Left lung (tissue), 10 donors: ENCODE data around the gene GOLIM4. TPM values are rescaled to one million over a fixed set of nuclear protein-coding genes. Genes with fewer than 3 reads are reported as not detected.

ENCODE experiments used
- ATAC-seq: fragments of 200-7000 bp; cut with Tn5 transposase; one replicate; pipeline ENCODE4 v1.9.1; 2020; ENCODE audit warnings: moderate library complexity
- DNase-seq, 4 donors: peaks; one replicate each; pipeline ENCODE4 v3.0.0-alpha.2; 2013 to 2020
- H3K27ac ChIP-seq, 2 donors: fragments of 200-600 bp; sonication (generic) in 1 of 2; one replicate each; pipeline versions ENCODE4 v1.5.0 to v1.8.0; 2020 to 2021
- H3K27me3 ChIP-seq, 2 donors: fragments of 200-600 bp; sonication (generic) in 1 of 2; one replicate each; pipeline versions ENCODE4 v1.5.0 to v1.8.0; 2020 to 2021
- H3K36me3 ChIP-seq, 2 donors: fragments of 200-600 bp; sonication (generic) in 1 of 2; one replicate each; pipeline versions ENCODE4 v1.5.0 to v1.8.0; 2020 to 2021
- H3K4me1 ChIP-seq, 2 donors: fragments of 200-600 bp; one replicate each; pipeline ENCODE4 v1.8.0; 2021
- H3K4me3 ChIP-seq, 2 donors: fragments of 200-600 bp; sonication (generic) in 1 of 2; one replicate each; pipeline versions ENCODE4 v1.5.0 to v1.8.0; 2020 to 2021; ENCODE audit warnings: mild to moderate bottlenecking in 1 of 2
- H3K9me3 ChIP-seq, 2 donors: fragments of 200-600 bp; sonication (generic) in 1 of 2; one replicate each; pipeline versions ENCODE4 v1.5.0 to v1.8.0; 2020 to 2021
- intact Hi-C, 2 donors: fragments of 100-400 bp; cut with DNase I; formaldehyde crosslinking; loops; one replicate each; pipeline versions ENCODE4 v1.11.2 to v1.14.2; 2022
- polyA plus RNA-seq, 6 donors: library from polyadenylated mRNA; unstranded; fragments of 120-200 nt; gene quantifications; one replicate each; pipeline ENCODE4 v1.2.1, GENCODE V29; 2013; ENCODE audit not compliant: insufficient read length in 6 of 6
- total RNA-seq, 2 donors: library from RNA; stranded (reverse); fragmentation: NEBNext Ultra II Directional; extraction: Animal tissue kit (Norgen Biotek cat#: 25700); gene quantifications; one replicate each; pipeline ENCODE4 v1.2.1, GENCODE V29; 2021
- TF ChIP-seq, protein P1 (sequence below), 2 donors: fragments of 200-600 bp; sonication (generic) in 1 of 2; IDR thresholded peaks; one replicate each; pipeline versions ENCODE4 v1.5.0 to v1.8.0; 2021; ENCODE audit warnings: antibody characterized with exemption in 2 of 2
- donor health status: DM: no; HTN: yes; CAD: no.
- donor health status: DM: no; HTN: no; CAD: no.

GOLIM4 gene
- total and polyA plus RNA-seq, 8 donors = 40.6 to 85.2 (median 73.2) TPM

DNA sequence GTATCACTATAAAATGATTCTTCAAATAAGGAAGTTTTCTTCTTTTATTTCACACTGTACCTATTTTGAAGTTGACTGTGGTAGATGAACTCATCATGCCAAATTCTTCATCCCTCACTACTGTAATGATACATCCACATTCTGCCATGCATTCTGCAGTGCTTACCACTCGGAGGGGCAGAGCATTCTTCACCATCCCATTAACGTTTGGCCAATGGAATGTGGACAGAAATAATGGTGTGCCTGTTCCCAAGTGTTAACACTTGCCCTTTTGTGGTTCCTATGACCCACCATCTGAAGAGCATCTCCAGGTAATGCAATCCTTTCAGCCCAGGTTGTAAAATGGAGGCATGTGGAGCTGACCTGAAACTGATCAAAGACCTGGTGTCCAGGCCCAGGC is 18.6 kb downstream of the GOLIM4 start:
- Histone ChIP-seq H3K4me1 (peaks cover 0 to 3% of the 10 kb centered on the region in 2 donors), H3K27ac (no peak overlapping the region), H3K4me3 (no peak overlapping the region), H3K27me3 (no peaks in the 10 kb centered on the region), H3K9me3 (no peaks in the 10 kb centered on the region), H3K36me3 (no peaks in the 10 kb centered on the region)
- TF ChIP-seq, protein P1, sequence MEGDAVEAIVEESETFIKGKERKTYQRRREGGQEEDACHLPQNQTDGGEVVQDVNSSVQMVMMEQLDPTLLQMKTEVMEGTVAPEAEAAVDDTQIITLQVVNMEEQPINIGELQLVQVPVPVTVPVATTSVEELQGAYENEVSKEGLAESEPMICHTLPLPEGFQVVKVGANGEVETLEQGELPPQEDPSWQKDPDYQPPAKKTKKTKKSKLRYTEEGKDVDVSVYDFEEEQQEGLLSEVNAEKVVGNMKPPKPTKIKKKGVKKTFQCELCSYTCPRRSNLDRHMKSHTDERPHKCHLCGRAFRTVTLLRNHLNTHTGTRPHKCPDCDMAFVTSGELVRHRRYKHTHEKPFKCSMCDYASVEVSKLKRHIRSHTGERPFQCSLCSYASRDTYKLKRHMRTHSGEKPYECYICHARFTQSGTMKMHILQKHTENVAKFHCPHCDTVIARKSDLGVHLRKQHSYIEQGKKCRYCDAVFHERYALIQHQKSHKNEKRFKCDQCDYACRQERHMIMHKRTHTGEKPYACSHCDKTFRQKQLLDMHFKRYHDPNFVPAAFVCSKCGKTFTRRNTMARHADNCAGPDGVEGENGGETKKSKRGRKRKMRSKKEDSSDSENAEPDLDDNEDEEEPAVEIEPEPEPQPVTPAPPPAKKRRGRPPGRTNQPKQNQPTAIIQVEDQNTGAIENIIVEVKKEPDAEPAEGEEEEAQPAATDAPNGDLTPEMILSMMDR (IDR thresholded peaks at IDR 0.05) = no peak
- no peak for ATAC-seq
- DNase-seq = no peak
- intact Hi-C loops = no loop called here

DNA sequence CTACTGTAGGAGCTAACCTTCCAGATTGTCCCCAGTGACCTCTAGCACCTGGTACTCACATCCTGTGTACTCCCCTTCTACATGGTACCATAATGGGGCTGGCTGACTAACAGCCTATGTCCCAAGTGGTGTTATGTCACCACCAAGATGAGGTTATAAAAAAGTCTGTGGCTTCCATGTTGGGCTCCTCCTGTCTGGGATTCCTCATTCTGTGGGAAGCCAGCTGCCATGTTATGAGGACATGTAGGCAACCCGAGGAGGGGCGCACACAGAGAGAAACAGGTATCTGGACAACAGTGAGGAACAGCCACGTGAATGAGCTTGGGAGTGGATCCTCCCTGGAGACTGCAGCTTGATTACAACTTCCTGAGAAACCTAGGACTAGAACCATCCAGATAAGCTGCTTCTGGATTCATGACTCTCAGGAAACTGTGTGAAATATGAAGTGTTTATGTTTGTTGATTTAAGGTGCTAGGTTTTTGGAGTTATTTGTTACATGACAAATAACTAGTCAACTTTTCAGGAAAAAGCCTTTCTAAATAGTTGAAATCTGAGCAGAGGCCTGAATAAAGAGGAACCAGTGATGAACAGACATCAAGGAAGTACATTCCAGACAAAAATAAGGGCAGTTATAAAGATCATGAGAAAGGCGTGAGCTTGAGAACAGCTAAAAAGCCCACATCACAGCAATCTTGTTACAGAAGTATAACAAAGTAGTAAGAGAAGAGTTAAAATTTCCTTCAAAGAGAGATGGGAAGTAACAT is 21.7 kb downstream of the GOLIM4 start:
- ATAC-seq (no peak), DNase-seq (no peak)
- Histone ChIP-seq H3K36me3 (no peaks in the 10 kb centered on the region), H3K27me3 (no peaks in the 10 kb centered on the region), H3K9me3 (no peaks in the 10 kb centered on the region), H3K4me3 (no peak overlapping the region), H3K27ac (no peak overlapping the region), H3K4me1 (peaks cover 0 to 3% of the 10 kb centered on the region in 2 donors)
- intact Hi-C loops = no loop called here
- TF ChIP-seq, protein P1 (IDR thresholded peaks at IDR 0.05) = no peak

DNA sequence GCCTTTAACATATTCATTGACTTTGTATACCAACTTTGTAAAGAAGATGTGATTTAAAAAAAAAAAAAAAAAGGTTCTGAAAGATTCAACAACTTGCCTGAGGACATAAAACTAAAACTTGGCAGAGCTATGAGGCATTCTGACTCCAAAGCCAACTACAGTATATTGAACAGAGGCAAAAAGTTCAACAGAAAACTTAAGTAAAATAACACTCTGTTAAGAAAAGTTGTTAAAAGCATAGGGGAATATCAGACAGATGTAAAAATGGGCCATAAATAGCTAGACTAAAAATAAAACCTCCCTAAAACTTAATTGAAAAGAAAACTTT is 23.4 kb downstream of the GOLIM4 start:
- TF ChIP-seq, protein P1 (IDR thresholded peaks at IDR 0.05) = no peak
- DNase-seq (no peak), ATAC-seq (no peak)
- Histone ChIP-seq H3K4me3 (no peak overlapping the region), H3K4me1 (peaks cover 0 to 3% of the 10 kb centered on the region in 2 donors), H3K27me3 (no peaks in the 10 kb centered on the region), H3K36me3 (no peaks in the 10 kb centered on the region), H3K9me3 (no peaks in the 10 kb centered on the region), H3K27ac (no peak overlapping the region)
- intact Hi-C loops = no loop called here

DNA sequence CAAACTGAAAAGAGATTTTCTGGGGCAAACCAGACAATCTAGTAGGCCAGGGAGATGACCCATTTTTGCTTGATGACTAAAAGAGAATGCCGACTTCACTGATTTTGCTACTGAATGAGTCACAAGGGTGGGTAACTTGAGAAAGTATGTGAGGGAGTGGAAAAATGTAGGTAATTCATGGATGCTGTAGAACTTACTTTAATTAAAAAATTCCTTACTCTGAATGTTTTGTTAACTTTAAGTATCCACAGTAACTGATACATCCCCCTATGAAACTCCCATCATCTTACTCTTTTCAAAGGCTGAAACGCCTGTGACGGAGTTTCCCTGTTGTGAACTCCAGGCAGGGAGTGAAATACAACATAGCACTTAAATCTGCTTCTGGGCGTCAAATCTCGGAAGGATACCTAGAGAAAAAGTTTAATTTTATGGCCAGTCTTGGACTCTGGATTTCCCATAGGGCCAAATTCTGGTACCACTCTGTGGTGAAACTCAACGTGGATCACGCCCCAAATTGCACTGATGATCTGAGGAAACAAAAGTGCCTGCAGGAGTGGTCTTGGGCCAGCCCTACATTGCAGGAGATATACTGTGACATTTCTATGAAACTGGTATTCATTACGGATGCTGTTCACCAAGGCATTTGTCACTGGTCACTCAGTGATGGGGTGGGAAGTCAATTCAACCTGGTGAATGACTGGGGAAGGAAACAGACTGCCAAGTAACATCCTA is 24.0 kb downstream of the GOLIM4 start:
- DNase-seq = no peak
- no peak overlapping the region for H3K27ac ChIP-seq

DNA sequence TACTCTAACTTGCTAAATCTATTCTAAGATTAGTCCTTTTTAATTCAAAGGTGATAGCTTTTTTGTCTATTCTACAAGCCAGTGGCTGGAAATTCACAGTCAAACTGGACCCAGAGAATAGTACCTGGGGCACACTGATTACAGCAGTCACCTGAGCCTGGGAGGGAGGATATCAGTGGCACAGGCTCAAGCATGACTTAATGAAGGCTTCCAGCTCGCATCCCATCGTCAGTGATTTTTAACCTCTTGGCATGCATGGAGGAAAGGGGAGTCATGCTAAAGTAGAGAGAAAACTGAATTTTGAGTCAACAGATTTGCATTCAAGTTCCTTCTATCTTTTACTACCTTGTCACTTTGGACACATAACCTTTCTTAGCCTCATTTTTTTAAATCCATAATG is 24.8 kb downstream of the GOLIM4 start:
- DNase-seq = no peak
- no peaks in the 10 kb centered on the region for H3K36me3 ChIP-seq
- H3K27me3 ChIP-seq = no peaks in the 10 kb centered on the region
- intact Hi-C loops = no loop called here
- no peak for ATAC-seq
- TF ChIP-seq, protein P1 (IDR thresholded peaks at IDR 0.05) = no peak
- no peak overlapping the region for H3K27ac ChIP-seq
- peaks cover 0 to 3% of the 10 kb centered on the region in 2 donors for H3K4me1 ChIP-seq
- H3K4me3 ChIP-seq = no peak overlapping the region
- no peaks in the 10 kb centered on the region for H3K9me3 ChIP-seq

More for the DNA sequence above, 24.0 kb downstream of the GOLIM4 start:
- no peaks in the 10 kb centered on the region for H3K27me3 ChIP-seq
- H3K4me1 ChIP-seq = peaks cover 0 to 3% of the 10 kb centered on the region in 2 donors
- no peaks in the 10 kb centered on the region for H3K9me3 ChIP-seq
- ATAC-seq = no peak
- H3K36me3 ChIP-seq = no peaks in the 10 kb centered on the region
- H3K4me3 ChIP-seq = no peak overlapping the region
- TF ChIP-seq, protein P1 (IDR thresholded peaks at IDR 0.05) = no peak
- intact Hi-C loops = no loop called here
